Activated naive CD4-positive, alpha-beta T cell treated with anti-CD3 and anti-CD28 coated beads for 36 hours (primary cell): ENCODE measurements around the gene EFNB3. TPM values are rescaled to one million over a fixed set of nuclear protein-coding genes. Genes with fewer than 3 reads are reported as not detected.
A peak's percentile ranks its signal among the peaks of the same experiment; 100 is the strongest.

Experiments
- CTCF ChIA-PET: fragments of 350-600 bp; sonication (Branson Sonifier 250); formaldehyde crosslinking; loops from one replicate; lab custom pipeline; 2021; ENCODE audit warnings: antibody characterized with exemption; lab: Charles Lee
- DNase-seq: peaks from one replicate; pipeline ENCODE4 v3.0.0-alpha.2; 2020
- H3K27ac Mint-ChIP-seq: one replicate; pipeline ENCODE4 v1.8.0; 2021; ENCODE audit warnings: mild to moderate bottlenecking, mixed read lengths
- H3K27me3 Mint-ChIP-seq: one replicate; pipeline ENCODE4 v1.8.0; 2021; ENCODE audit warnings: low read depth, mixed read lengths
- H3K36me3 Mint-ChIP-seq: one replicate; pipeline ENCODE4 v1.8.0; 2021; ENCODE audit warnings: low read depth, mixed read lengths
- H3K4me1 Mint-ChIP-seq: one replicate; pipeline ENCODE4 v1.8.0; 2021; ENCODE audit warnings: low read depth, mixed read lengths
- H3K4me3 Mint-ChIP-seq: one replicate; pipeline ENCODE4 v1.8.0; 2021; ENCODE audit warnings: mild to moderate bottlenecking, moderate library complexity, mixed read lengths
- H3K9me3 Mint-ChIP-seq: one replicate; pipeline ENCODE4 v1.8.0; 2021; ENCODE audit warnings: mixed read lengths
- intact Hi-C: fragments of 100-400 bp; cut with micrococcal nuclease; formaldehyde crosslinking; loops from one replicate; pipeline ENCODE4 v1.15.1; 2023
- total RNA-seq, 2 experiments: library from RNA; stranded (reverse); gene quantifications; one replicate each; pipeline ENCODE4 v1.2.3, GENCODE V29; 2021

The EFNB3 gene
- total RNA-seq, 2 experiments from 2014 or later: not detected

DNA sequence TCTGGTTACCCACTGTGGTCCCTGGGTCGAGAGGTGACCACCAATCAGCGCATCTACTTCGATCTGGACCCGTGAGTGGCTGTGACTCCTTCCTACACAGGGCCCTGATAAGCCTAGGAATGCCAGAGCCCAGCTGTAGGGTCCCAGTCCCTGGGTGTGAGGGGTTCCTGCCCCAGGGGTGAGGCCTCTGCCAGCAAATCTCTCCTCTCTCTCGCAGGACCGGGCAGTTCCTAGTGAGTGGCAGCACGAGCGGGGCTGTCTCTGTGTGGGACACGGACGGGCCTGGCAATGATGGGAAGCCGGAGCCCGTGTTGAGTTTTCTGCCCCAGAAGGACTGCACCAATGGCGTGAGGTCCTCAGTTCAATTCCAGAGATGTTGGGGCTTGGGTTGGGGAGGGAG lies 2.2 kb upstream of the EFNB3 start:
- H3K27me3 Mint-ChIP-seq: peaks cover 36% of the 10 kb centered on the region
- no peak overlapping the region for H3K27ac Mint-ChIP-seq
- no peak for DNase-seq
- peaks cover 32% of the 10 kb centered on the region for H3K36me3 Mint-ChIP-seq
- no peak overlapping the region for H3K4me3 Mint-ChIP-seq
- peaks cover 11% of the 10 kb centered on the region for H3K4me1 Mint-ChIP-seq
- CTCF ChIA-PET: interaction anchor here (2.4 kb wide), 1 partner anchor 14 kb away, joined by 8 read pairs; the partner anchor contains the start of genes TP53 and WRAP53
- H3K9me3 Mint-ChIP-seq: no peaks in the 10 kb centered on the region
- intact Hi-C loops: no loop called here

DNA sequence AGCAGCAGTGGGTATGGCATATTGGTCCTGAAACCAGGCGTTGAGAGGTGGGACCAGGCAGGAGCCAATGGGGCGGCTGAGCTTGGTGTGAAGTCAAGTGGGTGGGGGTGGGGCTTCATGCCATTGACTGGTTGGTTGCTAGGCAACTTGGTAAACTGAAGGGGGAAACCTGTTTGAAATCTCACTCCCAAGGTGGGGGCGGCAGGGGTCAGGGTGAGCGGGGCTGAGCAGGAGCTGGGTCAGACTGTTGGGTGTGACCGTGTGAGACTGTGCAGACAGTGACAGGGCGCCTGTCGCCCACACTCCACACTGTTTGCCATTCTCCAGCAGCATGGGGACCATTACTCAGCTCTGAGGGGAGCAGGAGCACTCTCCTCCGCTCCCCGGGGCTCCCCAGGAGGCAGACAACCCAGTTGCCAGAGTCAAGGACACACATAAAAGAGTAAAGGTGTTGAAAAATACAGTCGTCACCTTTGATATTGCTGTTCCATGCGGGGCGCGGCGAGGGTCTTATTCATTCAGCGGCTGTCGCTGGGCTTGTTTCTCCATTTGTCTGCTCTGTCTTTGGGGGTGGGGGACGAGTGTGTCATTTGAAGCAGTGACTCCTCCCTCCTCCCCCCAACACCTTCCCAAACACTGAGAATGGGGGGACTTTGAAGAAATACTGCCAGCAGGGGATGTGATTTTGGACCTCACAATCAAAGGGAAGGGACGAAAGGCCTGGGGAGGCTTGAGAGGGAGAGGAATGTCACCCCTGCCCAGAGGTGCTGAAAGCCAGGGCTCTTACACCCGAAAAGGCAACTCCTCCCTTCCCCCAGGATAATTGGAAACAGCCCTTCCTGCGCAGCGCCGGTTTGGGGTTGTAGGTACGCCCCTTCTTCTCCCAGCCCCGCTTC lies 1.2 kb upstream of the EFNB3 start:
- H3K4me1 Mint-ChIP-seq: peaks cover 11% of the 10 kb centered on the region
- CTCF ChIA-PET: interaction anchor here (0.7 to 1.0 kb wide), 3 partner anchors 10 to 407 kb away, joined by 3 to 5 read pairs (median 3); no protein-coding TSS in a partner anchor
- no peak overlapping the region for H3K4me3 Mint-ChIP-seq
- H3K27me3 Mint-ChIP-seq: peaks cover 40% of the 10 kb centered on the region
- peaks cover 26% of the 10 kb centered on the region for H3K36me3 Mint-ChIP-seq
- no peak for DNase-seq
- H3K9me3 Mint-ChIP-seq: no peaks in the 10 kb centered on the region
- intact Hi-C loops: no loop called here
- H3K27ac Mint-ChIP-seq: no peak overlapping the region

DNA sequence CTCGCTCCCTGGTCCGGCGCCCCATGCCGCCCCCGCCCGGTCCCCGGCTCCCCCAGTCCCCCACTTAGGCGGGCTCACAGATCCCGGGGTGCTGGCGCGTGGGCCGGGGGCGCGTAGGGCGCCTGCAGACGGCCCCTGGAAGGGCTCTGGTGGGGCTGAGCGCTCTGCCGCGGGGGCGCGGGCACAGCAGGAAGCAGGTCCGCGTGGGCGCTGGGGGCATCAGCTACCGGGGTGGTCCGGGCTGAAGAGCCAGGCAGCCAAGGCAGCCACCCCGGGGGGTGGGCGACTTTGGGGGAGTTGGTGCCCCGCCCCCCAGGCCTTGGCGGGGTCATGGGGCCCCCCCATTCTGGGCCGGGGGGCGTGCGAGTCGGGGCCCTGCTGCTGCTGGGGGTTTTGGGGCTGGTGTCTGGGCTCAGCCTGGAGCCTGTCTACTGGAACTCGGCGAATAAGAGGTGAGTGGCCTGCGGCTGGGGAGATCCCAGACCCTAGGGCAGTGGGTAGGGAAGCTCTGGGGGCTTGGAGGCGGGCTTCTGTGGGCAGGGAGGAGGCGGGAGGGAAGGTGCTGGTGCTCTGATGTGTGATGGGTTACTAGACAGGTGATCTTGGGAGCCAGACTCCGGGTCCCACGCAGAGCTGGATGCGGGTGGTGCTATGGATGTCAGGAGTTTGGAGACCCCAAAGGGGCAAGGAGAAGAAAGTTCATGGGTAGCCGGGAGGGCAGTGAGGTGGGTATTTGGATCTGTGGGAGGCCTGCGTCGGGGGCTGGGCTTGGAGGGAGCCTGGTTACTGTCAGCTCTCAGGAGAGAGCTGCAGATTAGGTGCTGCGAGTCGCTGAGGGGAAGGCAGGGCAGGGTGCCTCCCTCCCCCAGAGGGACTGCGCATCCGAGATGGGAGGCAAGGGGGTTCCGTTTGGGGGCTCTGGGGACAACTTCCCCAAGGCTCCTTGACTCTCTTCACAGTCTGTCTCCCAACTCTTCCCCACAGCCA lies 560 bp downstream of the EFNB3 start:
- peaks cover 22% of the 10 kb centered on the region for H3K36me3 Mint-ChIP-seq
- no peak for DNase-seq
- no peak overlapping the region for H3K4me3 Mint-ChIP-seq
- H3K9me3 Mint-ChIP-seq: no peaks in the 10 kb centered on the region
- intact Hi-C loops: no loop called here
- H3K4me1 Mint-ChIP-seq: peaks cover 17% of the 10 kb centered on the region
- H3K27me3 Mint-ChIP-seq: peaks cover 48% of the 10 kb centered on the region
- CTCF ChIA-PET: interaction anchor here (1.0 to 1.3 kb wide), 3 partner anchors 11 to 37 kb away, joined by 3 to 4 read pairs (median 3); no protein-coding TSS in a partner anchor
- H3K27ac Mint-ChIP-seq: no peak overlapping the region

DNA sequence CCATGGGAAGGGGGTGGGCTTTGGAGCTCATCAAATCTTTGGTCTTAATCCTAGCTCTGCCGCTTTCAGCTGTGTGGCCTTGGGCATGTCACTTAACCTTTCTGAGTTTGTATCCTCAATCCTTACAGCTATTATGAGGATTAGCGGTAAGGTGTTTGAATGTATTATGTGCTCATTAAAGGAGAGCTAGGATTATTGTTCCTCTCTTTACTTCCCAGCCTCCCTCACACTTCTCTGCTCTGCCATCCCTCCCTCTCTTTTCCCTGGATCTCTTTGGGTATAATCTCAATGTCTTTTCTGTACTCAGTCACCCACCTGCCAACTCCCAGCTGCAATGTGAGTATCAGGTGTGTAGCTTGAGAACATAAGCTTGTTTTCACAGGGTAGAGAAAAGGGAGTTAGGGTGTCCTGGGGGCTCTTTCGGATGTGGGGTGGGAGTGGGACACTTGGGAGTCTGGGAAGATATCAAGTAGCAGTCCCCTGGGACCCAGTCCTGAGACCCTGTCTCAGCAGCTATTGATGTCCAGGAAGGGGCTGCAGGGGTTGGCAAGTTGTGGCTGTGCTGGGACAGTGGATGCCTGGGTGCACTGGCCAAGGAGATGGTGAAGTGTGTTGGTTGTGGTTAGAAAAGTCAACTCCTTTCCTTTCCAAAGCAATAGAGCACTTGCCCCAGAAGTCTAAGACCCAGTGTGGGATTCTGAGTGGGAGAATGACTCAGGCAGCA lies 1.8 kb downstream of the EFNB3 start:
- Mint-ChIP-seq H3K27me3 (peaks cover 54% of the 10 kb centered on the region), H3K4me3 (no peak overlapping the region), H3K4me1 (peaks cover 17% of the 10 kb centered on the region), H3K9me3 (no peaks in the 10 kb centered on the region), H3K27ac (no peak overlapping the region), H3K36me3 (peaks cover 11% of the 10 kb centered on the region)
- intact Hi-C loops: no loop called here
- CTCF ChIA-PET: interaction anchor here (0.6 to 1.3 kb wide), 5 partner anchors 9 to 229 kb away, joined by 3 to 4 read pairs (median 3); no protein-coding TSS in a partner anchor
- no peak for DNase-seq

DNA sequence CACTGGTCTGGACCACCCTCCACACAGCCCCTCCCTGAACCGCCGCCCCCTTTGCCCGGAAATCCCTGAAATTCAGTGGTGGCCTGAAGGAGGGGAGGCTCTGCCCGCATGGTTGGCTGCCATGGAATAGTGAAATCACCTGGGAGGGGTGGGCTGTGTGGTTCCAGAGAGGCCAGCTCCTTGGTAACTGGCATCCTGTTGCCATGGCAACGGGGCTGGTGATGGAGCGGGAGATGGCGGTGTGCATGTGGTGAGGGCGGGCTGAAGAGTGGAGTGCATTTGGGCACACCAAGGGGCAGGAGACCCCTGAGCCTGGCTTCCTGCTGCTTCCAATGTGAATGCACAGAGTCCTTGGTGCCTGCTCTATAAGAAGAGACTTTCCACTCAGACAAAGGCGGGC lies 2.4 kb downstream of the EFNB3 start:
- Mint-ChIP-seq H3K27ac (no peak overlapping the region), H3K36me3 (peaks cover 7% of the 10 kb centered on the region), H3K9me3 (no peaks in the 10 kb centered on the region), H3K4me1 (peaks cover 17% of the 10 kb centered on the region), H3K27me3 (peaks cover 56% of the 10 kb centered on the region), H3K4me3 (no peak overlapping the region)
- intact Hi-C loops: no loop called here
- DNase-seq: no peak
- CTCF ChIA-PET: interaction anchor here (1.3 kb wide), 1 partner anchor 35 kb away, joined by 4 read pairs; no protein-coding TSS in a partner anchor

DNA sequence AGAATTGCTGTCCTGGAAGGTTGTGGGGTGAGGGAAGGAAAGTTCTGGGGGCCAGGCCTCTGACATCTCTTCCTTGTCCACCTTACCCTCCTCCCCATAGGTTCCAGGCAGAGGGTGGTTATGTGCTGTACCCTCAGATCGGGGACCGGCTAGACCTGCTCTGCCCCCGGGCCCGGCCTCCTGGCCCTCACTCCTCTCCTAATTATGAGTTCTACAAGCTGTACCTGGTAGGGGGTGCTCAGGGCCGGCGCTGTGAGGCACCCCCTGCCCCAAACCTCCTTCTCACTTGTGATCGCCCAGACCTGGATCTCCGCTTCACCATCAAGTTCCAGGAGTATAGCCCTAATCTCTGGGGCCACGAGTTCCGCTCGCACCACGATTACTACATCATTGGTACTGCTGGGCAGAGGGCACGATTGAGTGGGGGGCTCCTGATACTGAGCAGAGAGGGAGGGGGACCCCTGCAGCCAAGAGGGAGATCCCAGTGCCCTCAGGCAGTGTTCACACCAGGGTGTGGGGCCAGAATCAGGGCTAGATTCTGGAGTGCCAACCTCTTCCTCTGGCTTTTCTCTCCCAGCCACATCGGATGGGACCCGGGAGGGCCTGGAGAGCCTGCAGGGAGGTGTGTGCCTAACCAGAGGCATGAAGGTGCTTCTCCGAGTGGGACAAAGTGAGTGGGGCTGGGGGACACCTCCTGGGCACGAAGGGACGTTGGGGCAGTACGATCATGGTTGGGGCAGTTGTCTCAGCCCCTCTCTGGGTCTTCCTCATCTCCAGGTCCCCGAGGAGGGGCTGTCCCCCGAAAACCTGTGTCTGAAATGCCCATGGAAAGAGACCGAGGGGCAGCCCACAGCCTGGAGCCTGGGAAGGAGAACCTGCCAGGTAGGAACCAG lies 3.1 kb downstream of the EFNB3 start:
- peaks cover 61% of the 10 kb centered on the region for H3K27me3 Mint-ChIP-seq
- H3K4me1 Mint-ChIP-seq: peaks cover 17% of the 10 kb centered on the region
- peaks cover 2% of the 10 kb centered on the region for H3K36me3 Mint-ChIP-seq
- H3K27ac Mint-ChIP-seq: no peak overlapping the region
- CTCF ChIA-PET: no interaction called here
- intact Hi-C loops: no loop called here
- no peak for DNase-seq
- no peak overlapping the region for H3K4me3 Mint-ChIP-seq
- no peaks in the 10 kb centered on the region for H3K9me3 Mint-ChIP-seq

- no peak for DNase-seq
- no peaks in the 10 kb centered on the region for H3K36me3 Mint-ChIP-seq
- H3K27ac Mint-ChIP-seq: no peak overlapping the region
- CTCF ChIA-PET: interaction anchor here (0.5 kb wide), 1 partner anchor 18 kb away, joined by 5 read pairs; no protein-coding TSS in a partner anchor
- intact Hi-C loops: no loop called here
- H3K9me3 Mint-ChIP-seq: no peaks in the 10 kb centered on the region
- peaks cover 17% of the 10 kb centered on the region for H3K4me1 Mint-ChIP-seq
- no peak overlapping the region for H3K4me3 Mint-ChIP-seq
- H3K27me3 Mint-ChIP-seq: peaks cover 60% of the 10 kb centered on the region
Observed at GRCh38 chr17:7709031-7709430, 4.0 kb downstream of the EFNB3 start.

DNA sequence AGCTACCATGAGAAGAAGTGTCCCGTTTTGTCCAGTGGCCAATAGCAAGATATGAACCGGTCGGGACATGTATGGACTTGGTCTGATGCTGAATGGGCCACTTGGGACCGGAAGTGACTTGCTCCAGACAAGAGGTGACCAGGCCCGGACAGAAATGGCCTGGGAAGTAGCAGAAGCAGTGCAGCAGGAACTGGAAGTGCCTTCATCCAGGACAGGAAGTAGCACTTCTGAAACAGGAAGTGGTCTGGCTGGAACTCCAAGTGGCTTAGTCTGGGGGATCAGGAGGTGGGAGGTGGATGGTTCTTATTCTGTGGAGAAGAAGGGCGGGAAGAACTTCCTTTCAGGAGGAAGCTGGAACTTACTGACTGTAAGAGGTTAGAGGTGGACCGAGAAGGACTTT lies 5.3 kb downstream of the EFNB3 start:
- Mint-ChIP-seq H3K27ac (no peak overlapping the region), H3K9me3 (no peaks in the 10 kb centered on the region), H3K4me3 (no peak overlapping the region), H3K36me3 (no peaks in the 10 kb centered on the region), H3K27me3 (peaks cover 60% of the 10 kb centered on the region), H3K4me1 (peaks cover 10% of the 10 kb centered on the region)
- intact Hi-C loops: no loop called here
- no peak for DNase-seq
- CTCF ChIA-PET: no interaction called here

DNA sequence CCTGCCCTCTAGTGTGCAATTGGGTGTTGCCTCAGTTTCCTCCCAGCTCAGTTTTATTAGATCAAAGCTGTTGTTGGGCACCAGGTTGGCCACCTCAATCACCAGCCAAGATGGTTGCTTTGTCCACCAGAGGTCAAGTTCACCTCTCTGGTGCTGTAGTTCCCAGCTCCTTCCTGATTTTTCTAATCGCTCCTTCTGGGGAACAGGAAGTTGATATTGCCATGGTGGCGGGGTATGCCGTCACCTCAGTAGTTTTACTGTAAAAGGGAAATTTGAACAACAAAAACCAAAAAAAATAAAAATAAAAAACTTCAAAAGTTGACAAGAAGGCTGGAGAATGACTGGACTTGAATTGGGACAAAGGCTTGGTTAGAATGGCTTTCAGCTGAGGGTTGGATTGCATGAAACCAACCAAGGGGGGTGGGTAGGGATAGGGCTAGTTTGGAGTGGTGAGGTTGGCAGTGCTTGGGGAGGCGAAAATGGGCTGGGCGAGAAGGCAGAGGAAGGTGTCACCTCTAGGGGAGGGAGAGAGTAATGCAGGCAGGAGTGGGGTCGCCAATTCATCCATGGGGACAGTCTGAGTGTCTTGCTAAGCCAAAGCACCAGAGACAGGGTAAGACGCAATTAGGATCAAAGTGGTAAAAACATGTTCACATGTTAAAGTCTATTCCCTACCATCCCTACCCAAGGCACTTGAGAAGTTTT lies 6.2 kb downstream of the EFNB3 start:
- Mint-ChIP-seq H3K9me3 (no peaks in the 10 kb centered on the region), H3K36me3 (no peaks in the 10 kb centered on the region), H3K4me3 (no peak overlapping the region), H3K27ac (no peak overlapping the region), H3K27me3 (peaks cover 62% of the 10 kb centered on the region), H3K4me1 (peaks cover 6% of the 10 kb centered on the region)
- DNase-seq: peak; percentile 22
- intact Hi-C loops: no loop called here
- CTCF ChIA-PET: interaction anchor here (0.6 kb wide), 1 partner anchor 340 kb away, joined by 3 read pairs; no protein-coding TSS in a partner anchor

DNA sequence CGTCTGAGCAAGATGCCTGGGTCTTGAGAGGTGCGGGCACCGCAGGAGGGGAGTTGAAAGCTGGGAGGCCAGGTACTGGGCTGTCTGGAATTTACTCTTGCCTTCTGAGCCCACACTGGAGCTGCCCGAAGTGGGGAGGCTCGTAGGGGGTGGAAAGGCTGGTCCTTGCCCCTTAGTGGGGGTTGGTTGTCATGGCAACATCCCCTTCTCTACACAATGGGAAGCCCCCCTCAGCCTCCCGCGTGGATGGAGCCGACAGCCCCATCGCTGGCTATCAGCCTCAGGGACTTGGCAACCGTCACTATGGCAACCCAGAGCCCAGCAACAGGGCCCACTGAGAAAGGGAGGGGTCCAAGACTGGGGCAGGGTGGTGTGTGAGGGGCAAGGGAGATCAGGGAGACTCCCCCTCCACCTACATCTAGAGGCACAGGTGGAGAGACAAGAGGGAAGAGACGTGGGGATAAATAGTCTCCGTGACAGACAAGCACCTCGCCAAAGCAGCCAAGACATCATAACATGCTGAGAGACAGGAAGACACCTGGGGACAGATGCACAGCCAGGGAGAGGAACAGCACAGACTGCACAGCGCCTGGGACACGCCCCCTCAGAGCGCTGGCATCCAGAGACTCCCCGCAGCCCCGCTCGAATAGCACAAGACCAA lies 7.2 kb downstream of the EFNB3 start:
- Mint-ChIP-seq H3K9me3 (no peaks in the 10 kb centered on the region), H3K27ac (no peak overlapping the region), H3K27me3 (peaks cover 60% of the 10 kb centered on the region), H3K4me1 (peaks cover 6% of the 10 kb centered on the region), H3K36me3 (no peaks in the 10 kb centered on the region), H3K4me3 (no peak overlapping the region)
- DNase-seq: no peak
- CTCF ChIA-PET: no interaction called here
- intact Hi-C loops: no loop called here
